Mucosa of stomach (tissue), 1 donor: Measurements from ENCODE around the gene SLAMF9.
"Not testable (repeated sequence)": the region's sequence is repeated elsewhere in the genome, so short reads cannot be mapped to it uniquely, and the experiment has no call there.

Source experiments
- H3K27me3 ChIP-seq: one replicate; pipeline ENCODE4 v1.7.0; 2013; ENCODE audit warnings: mild to moderate bottlenecking, low read length; ENCODE audit not compliant: control insufficient read depth, insufficient read depth
- H3K36me3 ChIP-seq: one replicate; pipeline ENCODE4 v1.7.0; 2013; ENCODE audit warnings: low read length; ENCODE audit not compliant: control insufficient read depth, insufficient read depth
- H3K4me1 ChIP-seq: one replicate; pipeline ENCODE4 v1.7.0; 2013; ENCODE audit warnings: mild to moderate bottlenecking, low read length; ENCODE audit not compliant: control insufficient read depth, insufficient read depth
- H3K4me3 ChIP-seq: one replicate; pipeline ENCODE4 v1.7.0; 2013; ENCODE audit warnings: low read length
- H3K9ac ChIP-seq: one replicate; pipeline ENCODE4 v1.7.0; 2013; ENCODE audit warnings: mild to moderate bottlenecking, low read length, moderate library complexity
- H3K9me3 ChIP-seq: one replicate; pipeline ENCODE4 v1.7.0; 2013; ENCODE audit warnings: mild to moderate bottlenecking, low read length, moderate library complexity; ENCODE audit not compliant: control insufficient read depth
- donor health status: Pancreatic carcinoma.

SLAMF9 gene

DNA sequence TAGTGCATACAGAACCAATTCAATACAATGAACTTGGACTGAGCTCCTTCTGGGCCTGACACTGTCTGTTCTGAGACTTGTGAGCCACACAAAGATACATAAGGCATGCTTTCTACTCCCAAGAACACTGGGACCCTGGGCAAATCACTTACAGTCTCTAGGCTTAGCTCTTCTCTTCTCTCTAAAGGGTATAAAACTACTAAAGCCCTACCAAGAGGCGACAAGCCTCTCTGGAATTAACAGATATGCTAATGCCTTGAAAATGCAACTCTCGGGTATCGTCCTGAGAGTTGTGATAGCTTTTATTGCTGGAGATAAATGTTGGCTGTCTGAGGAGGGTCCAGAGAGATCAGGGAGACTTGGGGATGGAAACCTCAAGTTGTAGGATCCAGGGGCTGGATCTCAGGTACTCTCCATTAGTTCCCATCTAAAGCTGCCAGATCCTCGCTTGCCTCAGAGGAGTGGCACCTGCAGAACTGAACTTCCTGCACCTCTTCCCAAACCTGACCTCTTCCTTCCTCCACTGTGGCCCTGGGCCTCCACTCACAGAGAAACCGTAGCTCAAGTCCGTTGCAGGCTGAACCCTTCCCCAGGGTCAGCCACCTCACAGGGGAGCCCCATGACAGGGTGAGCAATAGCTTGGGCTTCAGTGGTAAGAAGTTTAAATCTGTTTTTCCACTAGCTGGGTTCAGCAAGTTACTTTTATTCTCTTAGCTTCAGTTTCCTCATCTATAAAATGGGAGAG is 42.5 kb downstream of the SLAMF9 start:
- Histone ChIP-seq H3K4me1 (peaks cover 95% of the 10 kb centered on the region), H3K9me3 (no peaks in the 10 kb centered on the region), H3K4me3 (no peak overlapping the region), H3K9ac (peak overlapping the region; percentile 46), H3K36me3 (no peaks in the 10 kb centered on the region), H3K27me3 (no peaks in the 10 kb centered on the region)

DNA sequence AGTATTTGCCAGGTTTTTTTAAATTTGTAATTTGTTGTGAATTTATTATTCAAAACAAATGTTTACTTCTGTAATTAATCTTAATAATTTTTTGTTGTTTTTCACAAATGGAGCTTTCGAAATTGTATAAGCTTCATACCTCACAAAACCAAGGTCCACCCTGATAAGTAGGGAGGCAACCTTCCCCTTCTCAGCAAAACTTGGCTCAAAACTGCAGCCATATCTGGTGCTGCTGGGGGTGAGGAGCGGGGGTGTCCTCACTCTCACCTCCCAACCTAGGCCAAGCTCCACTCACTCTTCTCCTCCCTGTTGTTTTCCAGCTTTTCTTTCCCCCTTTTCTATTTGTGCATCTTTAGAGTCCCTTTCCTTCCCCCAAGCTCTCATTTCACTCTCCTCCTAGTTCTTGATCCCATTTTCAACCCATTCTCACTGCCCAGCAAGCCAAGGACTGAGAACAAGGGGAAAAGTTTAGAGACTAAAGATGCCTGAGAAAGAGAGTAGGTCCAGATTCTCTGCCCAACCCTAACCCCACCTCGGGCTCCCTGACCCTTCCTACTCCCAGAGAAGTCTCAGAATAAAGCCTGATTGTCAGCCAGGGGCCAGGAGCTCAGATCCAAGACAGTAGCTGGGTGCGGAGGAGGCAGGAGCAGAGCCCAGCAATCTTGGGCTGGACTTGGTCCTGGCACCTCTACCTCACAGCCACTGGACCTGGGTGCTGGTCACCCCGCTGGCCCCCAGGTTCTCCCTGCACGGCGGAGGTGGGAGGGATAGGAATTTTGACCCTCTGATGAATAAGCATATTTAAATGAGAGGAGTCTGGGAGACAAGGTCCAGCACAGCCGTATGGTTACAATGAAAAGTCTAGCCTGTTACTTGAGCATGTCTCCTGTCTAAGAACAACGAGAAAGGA is 45.8 kb downstream of the SLAMF9 start:
- H3K4me1 ChIP-seq, result peaks cover 64% of the 10 kb centered on the region
- H3K9me3 ChIP-seq, result no peaks in the 10 kb centered on the region
- no peaks in the 10 kb centered on the region for H3K27me3 ChIP-seq
- no peaks in the 10 kb centered on the region for H3K36me3 ChIP-seq
- peak overlapping the region; percentile 33 for H3K9ac ChIP-seq
- H3K4me3 ChIP-seq, result no peak overlapping the region

DNA sequence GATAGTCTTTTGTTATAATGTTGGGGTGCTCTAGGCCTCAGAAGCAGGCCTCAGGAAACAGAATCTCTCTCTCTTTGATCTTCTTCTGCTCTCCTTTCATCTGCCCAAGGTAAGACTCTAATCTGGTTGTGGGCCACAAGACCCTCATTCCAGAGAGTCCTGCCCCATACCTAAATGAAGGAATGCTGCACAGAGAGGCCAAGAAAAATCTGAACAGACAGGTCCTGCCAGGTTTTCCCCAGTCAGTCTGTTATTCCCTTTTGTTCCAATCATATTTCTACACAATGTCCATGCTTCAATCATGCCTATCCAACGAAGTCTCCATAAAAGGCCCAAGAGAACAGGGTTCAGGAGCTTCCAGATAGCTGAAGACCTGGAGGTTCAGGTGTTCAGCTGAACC is 47.1 kb downstream of the SLAMF9 start:
- Histone ChIP-seq H3K9me3 (no peaks in the 10 kb centered on the region), H3K36me3 (no peaks in the 10 kb centered on the region), H3K9ac (no peak overlapping the region), H3K4me3 (no peak overlapping the region), H3K27me3 (no peaks in the 10 kb centered on the region), H3K4me1 (peaks cover 51% of the 10 kb centered on the region)

DNA sequence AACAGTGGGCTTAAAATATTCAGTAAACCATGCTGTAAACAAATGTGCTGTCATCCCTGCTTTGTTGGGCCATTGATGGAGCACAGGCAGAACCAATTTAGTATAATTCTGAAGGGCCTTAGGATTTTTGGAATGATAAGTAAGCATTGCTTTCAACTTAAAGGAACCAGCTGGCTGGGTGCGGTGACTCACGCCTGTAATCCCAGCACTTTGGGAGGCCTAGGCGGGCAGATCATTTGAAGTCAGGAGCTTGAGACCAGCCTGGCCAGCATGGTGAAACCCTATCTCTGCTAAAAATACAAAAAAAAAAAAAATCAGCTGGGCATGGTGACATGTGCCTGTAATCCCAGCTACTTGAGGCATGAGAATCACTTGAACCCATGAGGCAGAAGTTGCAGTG is 50.0 kb downstream of the SLAMF9 start:
- H3K9ac ChIP-seq, H3K4me3 ChIP-seq, H3K36me3 ChIP-seq, H3K27me3 ChIP-seq, H3K9me3 ChIP-seq: not testable (repeated sequence)
- peaks cover 50% of the 10 kb centered on the region for H3K4me1 ChIP-seq

DNA sequence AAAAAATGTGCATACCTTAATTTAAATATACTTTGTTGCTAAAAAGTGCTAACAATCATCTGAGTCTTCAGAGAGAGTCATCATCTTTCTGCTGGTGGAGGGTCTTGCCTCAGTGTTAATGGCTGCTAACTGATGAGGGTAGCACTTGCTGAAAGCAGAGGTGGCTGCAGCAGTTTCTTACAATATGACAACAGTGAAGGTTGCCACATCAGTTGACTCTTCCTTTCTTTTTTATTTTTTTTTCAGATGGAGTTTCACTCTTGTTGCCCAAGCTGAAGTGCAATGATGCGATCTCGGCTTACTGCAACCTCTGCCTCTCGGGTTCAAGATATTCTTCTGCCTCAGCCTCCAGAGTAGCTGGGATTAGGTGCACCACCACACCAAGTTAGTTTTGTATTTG is 51.5 kb downstream of the SLAMF9 start:
- Histone ChIP-seq H3K27me3 (no peaks in the 10 kb centered on the region), H3K36me3 (no peaks in the 10 kb centered on the region), H3K9ac (no peak overlapping the region), H3K4me1 (peaks cover 40% of the 10 kb centered on the region), H3K4me3 (no peak overlapping the region), H3K9me3 (no peaks in the 10 kb centered on the region)
